Tibial nerve (tissue), 3 donors: ENCODE measurements around the gene EXPH5.

Experiments used
- CTCF ChIP-seq, 5 experiments: fragments of 200-600 bp in 3 of 5; fragments of 450-650 bp in 2 of 5; sonication (generic) in 3 of 5; IDR thresholded peaks; one replicate each; pipeline ENCODE4 v1.5.1; 2016 to 2019; ENCODE audit warnings: antibody characterized with exemption in 5 of 5, mild to moderate bottlenecking in 3 of 5, moderate library complexity in 2 of 5
- POLR2A ChIP-seq, 2 donors: fragments of 450-650 bp; IDR thresholded peaks; one replicate each; pipeline ENCODE4 v1.6.1; 2017; ENCODE audit warnings: antibody characterized with exemption in 2 of 2, mild to moderate bottlenecking in 2 of 2, moderate library complexity in 2 of 2

DNA sequence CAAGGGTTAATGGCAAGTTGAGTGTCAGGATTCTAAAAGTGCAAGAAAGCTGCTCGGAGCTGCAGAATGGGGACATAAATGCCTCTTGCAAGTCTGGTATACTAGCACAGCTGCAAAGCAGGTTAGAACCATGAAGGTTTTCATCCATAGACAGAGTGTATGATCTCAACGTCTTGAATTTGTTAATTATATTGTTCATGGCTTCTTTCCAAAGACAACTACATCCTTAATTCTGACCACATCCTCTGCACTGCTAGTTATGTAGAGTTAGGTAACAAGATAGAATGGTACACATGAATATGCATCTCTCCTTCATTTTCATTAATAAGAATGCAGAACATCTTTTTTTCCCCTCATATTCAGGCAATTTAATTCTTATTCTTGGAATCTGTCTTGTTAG, 34.2 kb downstream of the EXPH5 start:
- TF ChIP-seq CTCF (IDR thresholded peaks at IDR 0.05) (no peak), POLR2A (IDR thresholded peaks at IDR 0.05) (no peak)
